ENCODE results near the gene MED13.

MED13 gene

GRCh38 chr17:62096401-62096670 lies 31.3 kb upstream of the MED13 start:
- no peak for TF ChIP-seq CTCF (IDR thresholded peaks at IDR 0.05; ENCODE audit: insufficient read depth, missing control alignments)
- FAIRE-seq (no peak), DNase-seq (ENCODE audit: insufficient read length, low spot score) (no peak)

- FAIRE-seq (no peak), DNase-seq (ENCODE audit: insufficient read length, low spot score) (no peak)
- no peak for TF ChIP-seq CTCF (IDR thresholded peaks at IDR 0.05; ENCODE audit: insufficient read depth, missing control alignments)
Observed at GRCh38 chr17:62094175-62094574, 29.1 kb upstream of the MED13 start.

GRCh38 chr17:62093188-62094155 lies 28.4 kb upstream of the MED13 start:
- TF ChIP-seq CTCF (IDR thresholded peaks at IDR 0.05; ENCODE audit: insufficient read depth, missing control alignments) = no peak
- FAIRE-seq (no peak), DNase-seq (ENCODE audit: insufficient read length, low spot score) (no peak)

GRCh38 chr17:62092784-62093183 lies 27.7 kb upstream of the MED13 start:
- no peak for FAIRE-seq

GRCh38 chr17:62091804-62092203 lies 26.7 kb upstream of the MED13 start:
- no peak for DNase-seq (ENCODE audit: insufficient read length, low spot score)
- no peak for TF ChIP-seq CTCF (IDR thresholded peaks at IDR 0.05; ENCODE audit: insufficient read depth, missing control alignments)
- no peak for FAIRE-seq

More at GRCh38 chr17:62092784-62093183, 27.7 kb upstream of the MED13 start:
- DNase-seq (ENCODE audit: insufficient read length, low spot score) = no peak
- TF ChIP-seq CTCF (IDR thresholded peaks at IDR 0.05; ENCODE audit: insufficient read depth, missing control alignments) = no peak

GRCh38 chr17:62090868-62091267 lies 25.8 kb upstream of the MED13 start:
- TF ChIP-seq CTCF (IDR thresholded peaks at IDR 0.05; ENCODE audit: insufficient read depth, missing control alignments) = no peak
- no peak for DNase-seq (ENCODE audit: insufficient read length, low spot score)
- FAIRE-seq = no peak
